Lung (tissue), 12 donors: Measurements from ENCODE around the gene MYOM1. TPM values are rescaled to one million over a fixed set of nuclear protein-coding genes. Genes with fewer than 3 reads are reported as not detected.

Experiments used
- ATAC-seq: fragments of 200-7000 bp; cut with Tn5 transposase; one replicate; pipeline ENCODE4 v1.9.1; 2020; ENCODE audit warnings: moderate number of reproducible peaks; ENCODE audit not compliant: insufficient read depth, low FRiP score
- DNase-seq, 3 donors: peaks; one replicate each; pipeline ENCODE4 v3.0.0-alpha.2; 2013 to 2017
- H3K27ac ChIP-seq, 2 donors: one replicate each; pipeline ENCODE4 v1.5.1; 2013; ENCODE audit warnings: mild to moderate bottlenecking in 2 of 2, moderate library complexity in 2 of 2, control low read depth in 1 of 2, inconsistent platforms in 1 of 2, low read depth in 1 of 2, low read length in 1 of 2
- H3K27me3 ChIP-seq, 3 donors: one replicate each; pipeline ENCODE4 v1.5.1; 2013; ENCODE audit warnings: low read length in 2 of 3; ENCODE audit not compliant: control insufficient read depth in 3 of 3, insufficient read depth in 3 of 3
- H3K36me3 ChIP-seq, 4 donors: one replicate each; pipeline ENCODE4 v1.5.1; 2013; ENCODE audit warnings: low read length in 4 of 4, mild to moderate bottlenecking in 1 of 4, moderate library complexity in 1 of 4; ENCODE audit not compliant: control insufficient read depth in 4 of 4, insufficient read depth in 4 of 4
- H3K4me1 ChIP-seq, 5 donors: one replicate each; pipeline ENCODE4 v1.5.1; 2013; ENCODE audit warnings: low read length in 5 of 5, mild to moderate bottlenecking in 2 of 5, moderate library complexity in 1 of 5; ENCODE audit not compliant: control insufficient read depth in 5 of 5, insufficient read depth in 5 of 5
- H3K4me3 ChIP-seq: one replicate; pipeline ENCODE4 v1.5.1; 2013; ENCODE audit warnings: mild to moderate bottlenecking, control low read depth, moderate library complexity
- H3K9ac ChIP-seq, 2 donors: one replicate each; pipeline ENCODE4 v1.5.1; 2013; ENCODE audit warnings: low read length in 2 of 2, control low read depth in 1 of 2; ENCODE audit not compliant: insufficient read depth in 1 of 2
- H3K9me3 ChIP-seq, 4 donors: one replicate each; pipeline ENCODE4 v1.5.1; 2013; ENCODE audit warnings: low read length in 3 of 4, mild to moderate bottlenecking in 1 of 4, moderate library complexity in 1 of 4; ENCODE audit not compliant: control insufficient read depth in 4 of 4, insufficient read depth in 3 of 4
- WGBS, 2 donors: extraction: QIAGEN DNeasy Blood & Tissue Kit; methylation state at CpG; one replicate each; pipeline ENCODE4 v1.1.7; 2013; 5-methylcytosine and 5-hydroxymethylcytosine counted together
- polyA plus RNA-seq, 2 donors: library from polyadenylated mRNA; stranded (reverse); fragments of 200-250 nt; gene quantifications; one replicate each; pipeline ENCODE4 v1.2.1, GENCODE V29; 2013
- total RNA-seq, 2 donors: library from RNA; depleted of rRNA in 1 of 2; stranded (reverse); fragments of >200 nt in 1 of 2; gene quantifications; one replicate each; pipeline ENCODE4 v1.2.1, GENCODE V29; 2014 to 2021
- TF ChIP-seq, protein P1 (sequence below): IDR thresholded peaks from 2 replicates; pipeline ENCODE4 v1.5.1; 2012; ENCODE audit warnings: mild to moderate bottlenecking; ENCODE audit errors: control extremely low read depth, extremely low read depth
- donor health status: control.
- donor health status: control.
- donor health status: Bipolar disorder and iron deficiency.
- donor health status: healthy.
- donor health status: DM: yes; HTN: yes; CAD: no.

The MYOM1 gene
- total and polyA plus RNA-seq, 4 donors, result 0.61 to 4.6 (median 1.3) TPM

DNA sequence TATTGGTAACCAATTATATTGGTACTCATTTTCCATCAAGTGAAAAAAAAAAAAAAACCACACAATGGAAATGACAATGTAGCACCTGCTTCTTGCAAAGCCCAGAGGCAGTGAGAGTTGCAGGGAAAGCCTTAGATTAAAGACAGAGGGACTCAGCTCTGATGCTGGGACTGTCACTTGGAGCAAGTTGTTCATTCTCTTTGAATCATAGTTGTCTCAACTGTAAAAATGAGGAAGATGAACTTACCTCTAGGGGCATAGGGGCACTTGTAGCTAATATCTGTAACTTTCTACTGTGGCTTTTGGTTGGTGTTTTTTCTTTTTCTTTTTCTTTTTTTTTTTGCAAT lies 125.5 kb downstream of the MYOM1 start:
- no peak overlapping the region for H3K9ac ChIP-seq
- H3K4me1 ChIP-seq, result peaks cover 0 to 6% (median 1%) of the 10 kb centered on the region in 5 donors
- ATAC-seq (no peak), DNase-seq (no peak)
- no peak overlapping the region for H3K27ac ChIP-seq
- no peaks in the 10 kb centered on the region for H3K27me3 ChIP-seq
- H3K36me3 ChIP-seq, result peaks cover 0 to 4% (median 0%) of the 10 kb centered on the region in 4 donors
- TF ChIP-seq, protein P1, sequence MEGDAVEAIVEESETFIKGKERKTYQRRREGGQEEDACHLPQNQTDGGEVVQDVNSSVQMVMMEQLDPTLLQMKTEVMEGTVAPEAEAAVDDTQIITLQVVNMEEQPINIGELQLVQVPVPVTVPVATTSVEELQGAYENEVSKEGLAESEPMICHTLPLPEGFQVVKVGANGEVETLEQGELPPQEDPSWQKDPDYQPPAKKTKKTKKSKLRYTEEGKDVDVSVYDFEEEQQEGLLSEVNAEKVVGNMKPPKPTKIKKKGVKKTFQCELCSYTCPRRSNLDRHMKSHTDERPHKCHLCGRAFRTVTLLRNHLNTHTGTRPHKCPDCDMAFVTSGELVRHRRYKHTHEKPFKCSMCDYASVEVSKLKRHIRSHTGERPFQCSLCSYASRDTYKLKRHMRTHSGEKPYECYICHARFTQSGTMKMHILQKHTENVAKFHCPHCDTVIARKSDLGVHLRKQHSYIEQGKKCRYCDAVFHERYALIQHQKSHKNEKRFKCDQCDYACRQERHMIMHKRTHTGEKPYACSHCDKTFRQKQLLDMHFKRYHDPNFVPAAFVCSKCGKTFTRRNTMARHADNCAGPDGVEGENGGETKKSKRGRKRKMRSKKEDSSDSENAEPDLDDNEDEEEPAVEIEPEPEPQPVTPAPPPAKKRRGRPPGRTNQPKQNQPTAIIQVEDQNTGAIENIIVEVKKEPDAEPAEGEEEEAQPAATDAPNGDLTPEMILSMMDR, result no peak
- H3K9me3 ChIP-seq, result no peaks in the 10 kb centered on the region
- H3K4me3 ChIP-seq, result no peak overlapping the region

DNA sequence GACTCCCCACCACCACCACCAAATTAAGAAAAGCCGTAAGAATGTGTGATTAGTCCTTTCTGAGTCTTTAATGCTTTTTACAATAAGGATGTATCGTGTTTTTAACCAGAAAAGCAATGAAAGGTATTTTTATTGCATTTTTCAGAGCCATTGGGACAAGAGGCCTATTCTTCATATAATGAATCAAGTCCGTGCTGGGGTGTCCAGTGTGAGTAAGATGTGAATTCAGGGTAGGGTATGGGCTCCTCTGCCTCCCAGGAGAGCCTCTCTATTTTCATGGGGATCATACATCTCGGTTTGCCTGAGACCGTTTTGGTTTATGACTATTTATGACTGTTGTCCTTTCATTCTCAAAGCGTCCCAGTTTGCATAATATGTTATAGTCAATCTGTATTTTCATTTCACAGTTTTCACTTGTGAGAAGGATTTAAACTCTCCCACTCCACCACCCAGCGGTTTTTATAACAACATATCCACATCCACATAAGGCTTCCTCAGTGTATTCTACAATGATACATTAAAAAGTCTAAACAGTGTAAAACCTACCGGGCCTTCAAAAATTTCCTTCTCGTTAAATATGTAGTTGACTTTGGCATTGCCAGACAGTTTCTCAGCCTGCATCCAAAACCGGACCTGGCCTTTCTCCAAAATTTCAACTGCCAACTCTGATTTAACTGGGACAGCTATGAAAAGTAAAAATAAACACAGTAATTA lies 126.0 kb downstream of the MYOM1 start:
- no peak overlapping the region for H3K9ac ChIP-seq
- H3K9me3 ChIP-seq, result no peaks in the 10 kb centered on the region
- 75 to 90% methylated on average over 10 of the region's 10 CpGs for WGBS, 2 donors
- DNase-seq (no peak), ATAC-seq (no peak)
- H3K27me3 ChIP-seq, result no peaks in the 10 kb centered on the region
- peaks cover 0 to 4% (median 0%) of the 10 kb centered on the region in 4 donors for H3K36me3 ChIP-seq
- H3K4me1 ChIP-seq, result peaks cover 0 to 6% (median 1%) of the 10 kb centered on the region in 5 donors
- TF ChIP-seq, protein P1, result no peak
- no peak overlapping the region for H3K27ac ChIP-seq
- no peak overlapping the region for H3K4me3 ChIP-seq

DNA sequence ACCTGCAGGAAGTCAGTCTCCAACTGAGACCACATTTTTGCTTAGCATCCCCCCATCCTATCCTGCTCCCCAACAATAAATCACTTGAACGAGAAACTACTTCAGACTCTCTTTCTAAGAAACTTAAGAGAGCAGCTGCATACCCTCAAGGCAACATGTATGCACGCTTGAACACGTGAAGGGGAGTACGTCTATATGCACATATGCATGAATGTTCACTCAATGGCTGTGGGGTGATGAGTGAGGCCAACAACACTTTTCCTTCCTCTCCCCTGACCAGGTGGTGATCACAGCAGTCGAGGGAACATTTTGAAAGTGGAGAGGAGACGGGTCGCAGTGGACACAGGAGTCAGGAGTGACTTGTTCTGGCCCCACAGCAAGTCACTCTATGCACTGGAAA lies 127.0 kb downstream of the MYOM1 start:
- WGBS, 2 donors, result 92% methylated on average over 7 of the region's 7 CpGs
- DNase-seq (no peak), ATAC-seq (no peak)
- Histone ChIP-seq H3K9ac (no peak overlapping the region), H3K27ac (no peak overlapping the region), H3K36me3 (peaks cover 0 to 4% (median 0%) of the 10 kb centered on the region in 4 donors), H3K4me1 (peaks cover 0 to 6% (median 1%) of the 10 kb centered on the region in 5 donors), H3K9me3 (no peaks in the 10 kb centered on the region), H3K4me3 (no peak overlapping the region), H3K27me3 (no peaks in the 10 kb centered on the region)
- TF ChIP-seq, protein P1, result no peak

DNA sequence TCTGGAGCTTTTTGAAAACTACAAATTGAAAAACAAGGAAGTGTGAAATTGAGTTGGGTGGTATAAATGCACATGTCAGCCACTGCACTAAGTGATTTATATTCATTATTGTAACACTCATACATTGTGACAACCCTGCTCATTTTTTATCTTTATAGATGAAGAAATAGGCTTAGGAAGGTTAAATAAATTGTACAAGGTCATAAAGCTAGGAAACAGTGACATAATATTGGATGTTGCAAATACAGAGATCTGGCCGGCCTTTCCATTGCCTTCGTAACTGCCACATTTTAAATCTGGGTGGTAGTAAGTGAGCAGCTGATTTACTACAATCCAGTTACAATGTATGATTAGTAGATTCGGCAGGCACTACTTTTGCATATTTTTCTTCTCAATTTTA lies 130.2 kb downstream of the MYOM1 start:
- Histone ChIP-seq H3K4me1 (peaks cover 0 to 6% (median 0%) of the 10 kb centered on the region in 5 donors), H3K9me3 (no peaks in the 10 kb centered on the region), H3K36me3 (peaks cover 0 to 3% (median 0%) of the 10 kb centered on the region in 4 donors), H3K9ac (no peak overlapping the region), H3K4me3 (no peak overlapping the region), H3K27me3 (no peaks in the 10 kb centered on the region), H3K27ac (no peak overlapping the region)
- WGBS, 2 donors, result 61 to 75% methylated on average over 3 of the region's 3 CpGs
- DNase-seq, result peak in 2 of 3 donors; percentile 44 to 49
- no peak for ATAC-seq
- TF ChIP-seq, protein P1, result no peak
